Daoy (cell line): ENCODE results near the gene TM9SF4. TPM values are rescaled to one million over a fixed set of nuclear protein-coding genes. Genes with fewer than 3 reads are reported as not detected.
"Not testable (repeated sequence)": the region's sequence is repeated elsewhere in the genome, so short reads cannot be mapped to it uniquely, and the experiment has no call there.

Source experiments
- DNase-seq: peaks from one replicate; pipeline ENCODE4 v3.0.0-alpha.2; 2015; ENCODE audit warnings: low read depth
- total RNA-seq: library from RNA; depleted of rRNA; stranded (reverse); fragments of >200 nt; shearing (Covaris generic); gene quantifications from 2 replicates; pipeline ENCODE4 v1.2.3, GENCODE V29; 2014

TM9SF4 gene
- total RNA-seq, 1 experiment from 2014 or later: 17.9 TPM

- DNase-seq: no peak
These were observed 79.0 kb downstream of the TM9SF4 start for GRCh38 chr20:32188376-32189122.

GRCh38 chr20:32189123-32189410 is 79.6 kb downstream of the TM9SF4 start:
- DNase-seq: no peak

GRCh38 chr20:32189691-32190615 is 80.4 kb downstream of the TM9SF4 start:
- DNase-seq: no peak

GRCh38 chr20:32190616-32191415 is 81.3 kb downstream of the TM9SF4 start:
- no peak for DNase-seq

GRCh38 chr20:32191422-32191821 is 81.9 kb downstream of the TM9SF4 start:
- no peak for DNase-seq

- DNase-seq: no peak
These were observed 82.4 kb downstream of the TM9SF4 start for GRCh38 chr20:32191873-32192272.

- DNase-seq: no peak
These were observed 83.2 kb downstream of the TM9SF4 start for GRCh38 chr20:32192698-32193097.

- DNase-seq: not testable (repeated sequence)
These were observed 83.8 kb downstream of the TM9SF4 start for GRCh38 chr20:32193336-32193735.

- no peak for DNase-seq
These were observed 84.5 kb downstream of the TM9SF4 start for GRCh38 chr20:32193996-32194395.

- no peak for DNase-seq
These were observed 86.1 kb downstream of the TM9SF4 start for GRCh38 chr20:32195581-32195980.

- DNase-seq: not testable (repeated sequence)
These were observed 87.1 kb downstream of the TM9SF4 start for GRCh38 chr20:32196613-32197012.

GRCh38 chr20:32197136-32197535 is 87.6 kb downstream of the TM9SF4 start:
- not testable (repeated sequence) for DNase-seq

GRCh38 chr20:32199006-32199405 is 89.5 kb downstream of the TM9SF4 start:
- DNase-seq: no peak

GRCh38 chr20:32201296-32201976 is 91.9 kb downstream of the TM9SF4 start:
- DNase-seq: no peak

GRCh38 chr20:32201977-32202363 is 92.5 kb downstream of the TM9SF4 start:
- no peak for DNase-seq

GRCh38 chr20:32203356-32204204 is 94.1 kb downstream of the TM9SF4 start:
- DNase-seq: no peak

- no peak for DNase-seq
These were observed 94.9 kb downstream of the TM9SF4 start for GRCh38 chr20:32204205-32205109.

GRCh38 chr20:32205110-32205842 is 95.8 kb downstream of the TM9SF4 start:
- DNase-seq: no peak
